HG03378 (cell line): ENCODE measurements around the gene ERRFI1.

ENCODE experiments used
- ATAC-seq: cut with Tn5 transposase; IDR thresholded peaks from one replicate; pipeline ENCODE4 v1.9.1; 2021; ENCODE audit warnings: mild to moderate bottlenecking, moderate library complexity; ENCODE audit not compliant: unreplicated experiment

The ERRFI1 gene

DNA sequence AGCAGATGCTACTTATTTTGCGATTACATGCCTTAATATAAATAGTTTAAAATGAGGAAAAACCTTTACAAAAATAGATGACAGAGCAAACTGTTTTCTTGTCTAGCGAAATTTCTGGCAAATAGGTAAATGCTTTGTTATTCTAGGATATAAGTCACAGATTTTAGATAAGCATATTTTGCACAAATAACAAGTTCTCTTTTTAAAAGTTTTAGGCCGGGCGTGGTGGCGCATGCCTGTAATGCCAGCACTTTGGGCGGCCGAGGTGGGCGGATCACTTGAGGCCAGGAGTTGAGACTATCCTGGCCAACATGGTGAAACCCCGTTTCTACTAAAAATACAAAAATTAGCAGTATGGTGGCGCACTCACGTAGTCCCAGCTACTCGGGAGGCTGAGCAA lies 20.3 kb upstream of the ERRFI1 start:
- no peak for ATAC-seq

GRCh38 chr1:8043621-8044020 lies 17.5 kb upstream of the ERRFI1 start:
- no peak for ATAC-seq

GRCh38 chr1:8042134-8042533 lies 16.0 kb upstream of the ERRFI1 start:
- no peak for ATAC-seq

GRCh38 chr1:8040586-8040985 lies 14.5 kb upstream of the ERRFI1 start:
- no peak for ATAC-seq

GRCh38 chr1:8039071-8039470 lies 13.0 kb upstream of the ERRFI1 start:
- no peak for ATAC-seq

DNA sequence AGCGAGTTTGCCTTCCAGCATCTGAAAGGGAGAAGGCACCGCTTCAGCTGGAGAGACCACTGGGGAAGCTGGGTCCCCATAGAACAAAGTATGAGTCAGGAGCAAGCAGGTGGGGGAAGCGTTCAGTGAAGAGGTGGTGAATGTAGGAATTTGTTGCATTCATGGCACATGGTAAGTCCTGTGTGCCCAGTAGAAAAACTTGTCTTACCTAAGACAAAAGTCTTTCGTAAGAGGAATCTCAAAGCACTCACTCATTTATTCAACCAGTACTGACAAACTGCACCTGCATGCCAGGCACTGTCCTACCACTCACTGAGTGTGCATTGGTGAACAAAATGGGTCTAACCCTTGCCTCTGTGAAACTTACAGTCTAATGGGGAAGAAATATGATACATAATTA lies 9.2 kb upstream of the ERRFI1 start:
- no peak for ATAC-seq

- ATAC-seq, result no peak
Observed at GRCh38 chr1:8033322-8033721, 7.2 kb upstream of the ERRFI1 start.

- ATAC-seq, result no peak
Observed at GRCh38 chr1:8032366-8032910, 6.3 kb upstream of the ERRFI1 start.

- ATAC-seq, result no peak
Observed at GRCh38 chr1:8031176-8031785, 5.2 kb upstream of the ERRFI1 start.

DNA sequence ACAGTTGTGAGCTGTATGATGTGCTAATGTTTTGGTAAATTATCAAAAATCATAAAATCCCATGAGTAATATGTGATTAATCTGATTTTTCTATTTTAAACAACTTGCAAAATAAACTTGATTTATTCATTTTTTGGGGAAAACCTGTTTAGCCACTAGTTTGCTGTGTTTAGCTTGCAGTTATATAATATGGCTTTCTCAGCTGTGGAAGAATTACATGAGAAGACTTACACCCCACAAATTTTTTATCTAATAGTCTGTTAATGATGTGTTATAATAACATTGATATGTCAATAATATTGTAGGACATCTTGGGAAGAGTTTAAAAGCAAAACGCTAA lies 2.4 kb upstream of the ERRFI1 start:
- ATAC-seq, result no peak

GRCh38 chr1:8027748-8028570 lies 1.9 kb upstream of the ERRFI1 start:
- ATAC-seq, result no peak

DNA sequence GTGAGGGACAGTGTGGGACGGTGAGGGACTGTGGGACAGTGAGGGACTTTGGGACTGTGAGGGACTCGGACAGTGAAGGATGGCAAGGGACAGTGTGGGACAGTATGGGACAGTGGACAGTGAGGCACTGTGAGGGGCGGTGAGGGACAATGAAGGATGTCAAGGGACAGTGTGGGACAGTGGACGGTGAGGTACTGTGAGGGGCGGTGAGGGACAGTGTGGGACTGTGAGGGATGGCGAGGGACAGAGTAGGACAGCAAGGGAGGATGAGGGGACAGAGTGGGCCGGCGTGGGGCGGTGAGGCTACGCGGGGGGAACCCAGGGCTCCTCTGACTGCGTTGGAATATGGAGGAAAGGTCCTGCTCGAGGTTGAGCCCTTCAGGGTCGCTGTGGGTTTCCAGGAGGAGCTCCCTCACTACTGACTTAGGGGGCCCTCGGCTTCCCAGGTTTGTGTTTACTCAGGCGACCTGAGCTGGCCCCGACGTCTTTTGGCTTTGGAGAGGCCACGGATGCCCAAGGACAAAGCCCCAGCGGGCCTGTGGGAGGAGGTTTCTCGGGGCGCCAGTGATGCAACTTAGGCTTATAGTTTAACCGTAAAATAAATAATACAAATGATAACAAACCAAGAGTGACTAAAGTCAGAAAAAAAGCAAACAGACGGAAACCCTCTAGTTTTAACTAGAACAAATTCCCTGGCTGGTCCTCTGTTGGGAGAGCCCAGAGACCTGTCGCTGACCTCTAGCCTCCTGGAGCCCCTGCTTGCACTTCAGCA lies 1.1 kb upstream of the ERRFI1 start:
- no peak for ATAC-seq

GRCh38 chr1:8025671-8026144 lies 401 bp downstream of the ERRFI1 start:
- ATAC-seq, result no peak

- ATAC-seq, result no peak
Observed at GRCh38 chr1:8025061-8025670, 943 bp downstream of the ERRFI1 start.

- ATAC-seq, result no peak
Observed at GRCh38 chr1:8024329-8024728, 1.8 kb downstream of the ERRFI1 start.

- ATAC-seq, result no peak
Observed at GRCh38 chr1:8023995-8024313, 2.2 kb downstream of the ERRFI1 start.

DNA sequence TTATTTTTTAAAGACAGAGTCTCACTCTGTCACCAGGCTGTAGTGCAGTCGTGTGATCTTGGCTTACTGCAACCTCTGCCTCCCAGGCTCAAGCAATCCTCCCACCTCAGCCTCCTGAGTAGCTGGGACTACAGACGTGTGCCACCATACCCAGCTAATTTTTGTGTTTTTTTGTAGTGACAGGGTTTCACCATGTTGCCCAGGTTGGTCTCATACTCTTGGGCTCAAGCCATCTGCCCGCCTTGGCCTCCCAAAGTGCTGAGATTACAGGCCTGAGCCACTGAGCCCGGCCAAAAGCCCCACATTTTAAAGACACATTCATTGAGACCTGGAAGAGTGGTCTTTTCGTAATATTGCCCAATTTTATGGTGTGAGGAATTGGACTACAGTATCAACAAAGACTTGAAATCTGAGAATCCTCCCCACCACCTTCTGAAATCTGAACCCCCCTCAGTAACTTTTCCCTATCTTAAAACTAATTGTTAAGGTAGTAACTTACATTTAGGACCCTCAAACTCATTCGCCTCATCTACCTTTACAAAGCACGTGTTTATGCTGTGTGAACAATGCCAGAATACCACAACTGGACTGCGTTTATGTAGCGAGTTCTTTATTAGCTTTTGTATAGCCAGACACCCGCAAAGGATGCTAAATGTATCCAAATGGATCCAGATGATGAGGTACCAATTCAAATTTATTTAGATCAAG lies 2.7 kb downstream of the ERRFI1 start:
- no peak for ATAC-seq

DNA sequence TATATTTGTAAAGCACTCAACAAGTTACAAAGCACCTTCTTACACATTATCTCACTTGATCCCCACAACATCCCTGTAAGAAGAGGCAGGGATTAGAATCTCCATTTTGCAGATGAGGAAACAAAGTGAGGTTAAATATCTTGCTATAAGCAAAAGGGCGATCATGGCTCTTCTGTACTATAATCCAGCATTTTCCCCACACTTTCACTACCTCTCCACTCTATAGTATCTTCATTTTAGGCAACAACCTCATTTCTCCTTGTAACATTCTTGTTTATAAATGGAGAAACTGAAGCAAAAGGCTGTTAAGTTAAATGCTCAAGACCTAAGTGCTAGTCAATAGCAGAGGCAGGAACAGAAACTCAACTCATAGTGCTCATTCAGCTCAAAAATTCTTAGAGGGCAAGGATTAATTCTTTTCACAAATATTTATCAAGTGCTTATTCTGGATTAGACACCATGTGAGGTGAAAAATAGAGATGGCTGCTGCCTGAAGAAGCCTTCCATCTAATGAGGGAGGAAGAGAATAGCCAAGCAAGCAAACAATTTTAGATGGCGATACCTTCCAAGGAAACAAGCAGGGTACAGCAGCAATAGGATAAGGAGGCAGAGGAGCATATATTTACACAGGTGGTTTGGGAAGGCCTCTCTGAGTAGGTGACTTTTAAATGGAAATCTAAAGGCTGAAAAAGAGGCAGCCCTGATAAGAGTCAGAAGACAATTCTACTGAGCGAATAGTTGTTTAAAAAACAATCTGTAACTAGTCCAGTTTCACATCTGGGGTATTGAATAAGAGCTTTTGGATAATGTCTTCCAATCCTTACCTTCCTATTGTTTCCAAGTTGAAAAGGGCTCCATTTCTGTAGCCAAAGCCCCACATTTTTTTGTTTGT lies 3.5 kb downstream of the ERRFI1 start:
- ATAC-seq, result no peak

DNA sequence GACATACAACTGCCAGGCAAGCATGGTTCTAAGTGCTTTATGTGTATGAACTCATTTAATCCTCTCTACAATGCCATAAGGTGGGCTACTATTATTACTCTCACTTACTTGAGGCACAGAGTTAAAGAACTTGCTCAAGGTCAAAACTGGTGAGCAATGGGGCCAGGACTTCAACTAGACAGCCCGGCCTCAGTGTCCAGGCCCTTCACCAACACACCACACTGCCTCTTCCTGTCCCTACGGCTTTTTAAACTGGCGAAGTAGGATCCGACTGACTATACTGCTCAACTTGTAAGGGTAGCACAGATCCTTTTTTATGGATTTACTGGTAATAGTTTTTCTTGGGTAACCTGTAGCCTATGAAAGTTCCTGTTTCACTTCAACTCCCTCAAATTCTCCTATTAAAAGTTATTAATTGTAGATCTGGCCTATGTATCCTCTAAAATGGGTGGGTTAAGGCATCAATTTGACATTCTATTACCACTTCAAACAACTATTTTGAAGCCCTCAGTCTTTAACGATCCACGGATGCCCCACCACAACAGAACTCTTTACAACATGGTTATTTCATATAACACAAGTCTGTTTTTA lies 4.3 kb downstream of the ERRFI1 start:
- ATAC-seq, result no peak
